Esophagus (tissue), 2 donors: ENCODE results near the gene TMEM151B. TPM values are rescaled to one million over a fixed set of nuclear protein-coding genes. Genes with fewer than 3 reads are reported as not detected.

Source experiments
- H3K27ac ChIP-seq, 2 donors: one replicate each; pipeline ENCODE4 v1.5.1; 2013; ENCODE audit warnings: low read depth in 2 of 2, mild to moderate bottlenecking in 2 of 2, inconsistent platforms in 1 of 2, low read length in 1 of 2, moderate library complexity in 1 of 2
- H3K27me3 ChIP-seq, 2 donors: one replicate each; pipeline ENCODE4 v1.6.1; 2013; ENCODE audit warnings: low read length in 2 of 2, control low read depth in 1 of 2, mild to moderate bottlenecking in 1 of 2; ENCODE audit not compliant: insufficient read depth in 2 of 2, control insufficient read depth in 1 of 2
- H3K36me3 ChIP-seq, 2 donors: one replicate each; pipeline ENCODE4 v1.6.1; 2013; ENCODE audit warnings: low read length in 1 of 2; ENCODE audit not compliant: control insufficient read depth in 2 of 2, insufficient read depth in 2 of 2
- H3K4me1 ChIP-seq, 2 donors: one replicate each; pipeline ENCODE4 v1.6.1; 2013; ENCODE audit warnings: low read length in 1 of 2; ENCODE audit not compliant: control insufficient read depth in 2 of 2, insufficient read depth in 2 of 2
- H3K4me3 ChIP-seq, 2 donors: one replicate each; pipeline ENCODE4 v1.5.1; 2013; ENCODE audit warnings: low read length in 2 of 2, mild to moderate bottlenecking in 2 of 2, low read depth in 1 of 2, moderate library complexity in 1 of 2
- H3K9me3 ChIP-seq, 2 donors: one replicate each; pipeline ENCODE4 v1.6.1; 2013; ENCODE audit warnings: mild to moderate bottlenecking in 2 of 2, low read depth in 1 of 2, low read length in 1 of 2, moderate library complexity in 1 of 2; ENCODE audit not compliant: control insufficient read depth in 2 of 2, insufficient read depth in 1 of 2
- WGBS, 2 donors: extraction: QIAGEN DNeasy Blood & Tissue Kit; methylation state at CpG; one replicate each; pipeline ENCODE4 v1.1.7; 2013; 5-methylcytosine and 5-hydroxymethylcytosine counted together
- polyA plus RNA-seq, 2 donors: library from polyadenylated mRNA; stranded (reverse); fragments of 200-250 nt; gene quantifications; one replicate each; pipeline ENCODE4 v1.2.3, GENCODE V29; 2013
- donor health status: healthy with polysubstance abuse.
- donor health status: Bipolar disorder and iron deficiency.

Gene TMEM151B
- polyA plus RNA-seq, result under 1 TPM in 1 of 2 donors, not detected in 1; 0.06 TPM

- Histone ChIP-seq H3K27me3 (peaks cover 0 to 12% of the 10 kb centered on the region in 2 donors), H3K9me3 (no peaks in the 10 kb centered on the region), H3K4me1 (no peaks in the 10 kb centered on the region), H3K27ac (no peak within 1 kb of the TSS), H3K4me3 (peak within 1 kb of the TSS in 1 of 2 donors; percentile 49), H3K36me3 (no peaks in the 10 kb centered on the region)
- WGBS, 2 donors, result 9 to 41% methylated on average over 12 to 28 of the region's 29 CpGs
Observed at GRCh38 chr6:44269921-44270525, at the start of gene TMEM151B. TMEM151B (plus strand) TSS chr6:44270450; CDS start chr6:44270743, 293 bp downstream.

GRCh38 chr6:44220913-44221290 is 49.3 kb upstream of the TMEM151B start:
- H3K36me3 ChIP-seq, result no peaks in the 10 kb centered on the region
- no peaks in the 10 kb centered on the region for H3K27me3 ChIP-seq
- H3K4me1 ChIP-seq, result peaks cover 0 to 21% of the 10 kb centered on the region in 2 donors
- 83 to 86% methylated on average over 4 of the region's 4 CpGs for WGBS, 2 donors
- peak overlapping the region; percentile 63 to 89 for H3K27ac ChIP-seq
- H3K9me3 ChIP-seq, result no peaks in the 10 kb centered on the region
- no peak overlapping the region for H3K4me3 ChIP-seq

- H3K9me3 ChIP-seq, result no peaks in the 10 kb centered on the region
- H3K4me3 ChIP-seq, result no peak overlapping the region
- H3K27ac ChIP-seq, result peak overlapping the region; percentile 63 to 89
- 1 to 5% methylated on average over 4 of the region's 4 CpGs for WGBS, 2 donors
- H3K4me1 ChIP-seq, result peaks cover 0 to 22% of the 10 kb centered on the region in 2 donors
- H3K36me3 ChIP-seq, result no peaks in the 10 kb centered on the region
- H3K27me3 ChIP-seq, result no peaks in the 10 kb centered on the region
Observed at GRCh38 chr6:44221291-44221960, 48.8 kb upstream of the TMEM151B start.

- Histone ChIP-seq H3K36me3 (no peaks in the 10 kb centered on the region), H3K4me1 (peaks cover 0 to 21% of the 10 kb centered on the region in 2 donors), H3K27me3 (no peaks in the 10 kb centered on the region), H3K4me3 (no peak overlapping the region), H3K27ac (peak overlapping the region; percentile 50 to 89), H3K9me3 (no peaks in the 10 kb centered on the region)
- 49 to 64% methylated on average over 2 of the region's 2 CpGs for WGBS, 2 donors
Observed at GRCh38 chr6:44221961-44222335, 48.3 kb upstream of the TMEM151B start.

- WGBS, 2 donors, result 24 to 25% methylated on average over 26 of the region's 26 CpGs
- Histone ChIP-seq H3K9me3 (no peaks in the 10 kb centered on the region), H3K4me1 (peaks cover 0 to 14% of the 10 kb centered on the region in 2 donors), H3K36me3 (no peaks in the 10 kb centered on the region), H3K27ac (peak overlapping the region; percentile 53 to 81), H3K4me3 (peak overlapping the region; percentile 34 to 48), H3K27me3 (no peaks in the 10 kb centered on the region)
Observed at GRCh38 chr6:44222486-44223318, 47.5 kb upstream of the TMEM151B start.

GRCh38 chr6:44223319-44224028 is 46.8 kb upstream of the TMEM151B start, which contains the start of gene SLC29A1:
SLC29A1 (plus strand) TSS chr6:44223595; CDS start chr6:44227314, 3,719 bp downstream.
- no peaks in the 10 kb centered on the region for H3K27me3 ChIP-seq
- H3K27ac ChIP-seq, result peak within 1 kb of the TSS; percentile 53 to 81
- no peaks in the 10 kb centered on the region for H3K9me3 ChIP-seq
- H3K4me3 ChIP-seq, result peak within 1 kb of the TSS; percentile 48 to 52
- peaks cover 3 to 14% of the 10 kb centered on the region in 2 donors for H3K4me1 ChIP-seq
- H3K36me3 ChIP-seq, result peaks cover 0 to 2% of the 10 kb centered on the region in 2 donors
- 1% methylated on average over 42 to 73 of the region's 73 CpGs for WGBS, 2 donors

GRCh38 chr6:44224029-44224964 is 46.0 kb upstream of the TMEM151B start:
- Histone ChIP-seq H3K4me1 (peaks cover 4 to 14% of the 10 kb centered on the region in 2 donors), H3K4me3 (peak overlapping the region; percentile 48 to 52), H3K27ac (peak overlapping the region in 1 of 2 donors; percentile 70), H3K9me3 (no peaks in the 10 kb centered on the region), H3K36me3 (peaks cover 0 to 2% of the 10 kb centered on the region in 2 donors), H3K27me3 (no peaks in the 10 kb centered on the region)
- WGBS, 2 donors, result 10% methylated on average over 14 to 18 of the region's 18 CpGs

- no peaks in the 10 kb centered on the region for H3K9me3 ChIP-seq
- peaks cover 4 to 14% of the 10 kb centered on the region in 2 donors for H3K4me1 ChIP-seq
- H3K27ac ChIP-seq, result peak overlapping the region in 1 of 2 donors; percentile 46
- H3K27me3 ChIP-seq, result no peaks in the 10 kb centered on the region
- no peak overlapping the region for H3K4me3 ChIP-seq
- peaks cover 0 to 2% of the 10 kb centered on the region in 2 donors for H3K36me3 ChIP-seq
- 81 to 90% methylated on average over 4 of the region's 4 CpGs for WGBS, 2 donors
Observed at GRCh38 chr6:44224965-44225305, 45.3 kb upstream of the TMEM151B start.
